Prostate gland (tissue), 2 donors: Measurements from ENCODE around the gene FOXB1.

Experiments used
- POLR2A ChIP-seq: fragments of 450-650 bp; IDR thresholded peaks from one replicate; pipeline ENCODE4 v1.6.1; 2016; ENCODE audit warnings: antibody characterized with exemption, mild to moderate bottlenecking
- POLR2AphosphoS5 ChIP-seq: sonication (generic); formaldehyde crosslinking; IDR thresholded peaks from one replicate; pipeline ENCODE4 v1.6.1; 2017; ENCODE audit warnings: antibody characterized with exemption
- TF ChIP-seq, protein P1 (sequence below), 4 experiments: fragments of 200-600 bp in 2 of 4; fragments of 450-650 bp in 2 of 4; sonication (generic) in 2 of 4; IDR thresholded peaks; 1 replicate in 3 of 4; 2 replicates in 1 of 4; pipeline ENCODE4 v1.5.1; 2016 to 2019; ENCODE audit warnings: antibody characterized with exemption in 4 of 4, mild to moderate bottlenecking in 2 of 4, moderate library complexity in 2 of 4

DNA sequence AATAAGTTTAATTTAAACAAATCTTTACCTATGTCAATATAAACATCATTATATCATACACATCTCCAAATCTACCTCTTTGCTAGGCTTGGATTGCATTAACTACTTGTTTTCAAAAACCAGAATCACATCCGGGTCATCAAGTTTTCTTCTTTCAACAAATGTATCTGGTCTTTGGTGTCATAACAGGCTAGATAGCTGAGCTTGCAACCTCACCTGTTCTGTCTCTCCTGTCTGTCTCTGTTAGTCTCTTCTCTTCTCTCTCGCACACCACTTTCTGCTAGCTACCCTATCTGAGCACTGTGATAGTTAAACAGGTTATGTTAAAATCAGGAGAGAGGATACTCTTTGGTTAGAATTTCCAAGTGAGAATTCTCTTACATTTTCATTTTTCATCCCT is 6.7 kb downstream of the FOXB1 start:
- TF ChIP-seq POLR2A (no peak), POLR2AphosphoS5 (no peak)
- TF ChIP-seq, protein P1, sequence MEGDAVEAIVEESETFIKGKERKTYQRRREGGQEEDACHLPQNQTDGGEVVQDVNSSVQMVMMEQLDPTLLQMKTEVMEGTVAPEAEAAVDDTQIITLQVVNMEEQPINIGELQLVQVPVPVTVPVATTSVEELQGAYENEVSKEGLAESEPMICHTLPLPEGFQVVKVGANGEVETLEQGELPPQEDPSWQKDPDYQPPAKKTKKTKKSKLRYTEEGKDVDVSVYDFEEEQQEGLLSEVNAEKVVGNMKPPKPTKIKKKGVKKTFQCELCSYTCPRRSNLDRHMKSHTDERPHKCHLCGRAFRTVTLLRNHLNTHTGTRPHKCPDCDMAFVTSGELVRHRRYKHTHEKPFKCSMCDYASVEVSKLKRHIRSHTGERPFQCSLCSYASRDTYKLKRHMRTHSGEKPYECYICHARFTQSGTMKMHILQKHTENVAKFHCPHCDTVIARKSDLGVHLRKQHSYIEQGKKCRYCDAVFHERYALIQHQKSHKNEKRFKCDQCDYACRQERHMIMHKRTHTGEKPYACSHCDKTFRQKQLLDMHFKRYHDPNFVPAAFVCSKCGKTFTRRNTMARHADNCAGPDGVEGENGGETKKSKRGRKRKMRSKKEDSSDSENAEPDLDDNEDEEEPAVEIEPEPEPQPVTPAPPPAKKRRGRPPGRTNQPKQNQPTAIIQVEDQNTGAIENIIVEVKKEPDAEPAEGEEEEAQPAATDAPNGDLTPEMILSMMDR (IDR thresholded peaks at IDR 0.05) = no peak
